Heart left ventricle (tissue), 13 donors: Measurements from ENCODE around the gene LRP1B.

Experiments
- CTCF ChIP-seq, 12 donors: fragments of 200-600 bp; sonication (generic) in 4 of 12; IDR thresholded peaks; one replicate each; pipeline versions ENCODE4 v1.5.0 to v1.8.0; 2018 to 2022; ENCODE audit warnings: antibody characterized with exemption in 12 of 12, mild to moderate bottlenecking in 5 of 12
- POLR2A ChIP-seq, 2 donors: fragments of 450-650 bp; IDR thresholded peaks; one replicate each; pipeline ENCODE4 v1.6.1; 2017; ENCODE audit warnings: antibody characterized with exemption in 2 of 2, mild to moderate bottlenecking in 2 of 2, moderate library complexity in 2 of 2
- donor health status: ischemic (EF 13 %, LVEDD 7.1; RV severe dilation, severe dysfunction).
- donor health status: DM: no; HTN: yes; CAD: no.
- donor health status: DM: no; HTN: no; CAD: no.
- donor health status: ischemic (EF 25% LVEDD 6.9; RV normal size, moderate dysfunction).
- donor health status: ischemic (EF 25% LVEDD 5.7; RV mildly dilated, moderate dysfunction).
- donor health status: ischemic (EF 35%, LVEDD 5.7; RV mildly dilated, moderate dysfunction).
- donor health status: nonischemic (EF 11% LVEDD 7.7; RV severe dilation, severe dysfunction).
- donor health status: DM: yes; HTN: yes; CAD: no.
- donor health status: PGD.
- donor health status: ischemic (EF 29% LVEDD 5.4; RV normal size, mild dysfunction).
- donor health status: nonischemic (EF 23%, LVEDD 6.1; RV moderate dilation, normal function).

- TF ChIP-seq CTCF (IDR thresholded peaks at IDR 0.05) = no peak
- TF ChIP-seq POLR2A (IDR thresholded peaks at IDR 0.05) = no peak
Measured at GRCh38 chr2:141331127-141331526, 799.7 kb downstream of the LRP1B start.
